ENCODE data around the gene ACTR3C. TPM values are rescaled to one million over a fixed set of nuclear protein-coding genes. Genes with fewer than 3 reads are reported as not detected.
"Not testable (repeated sequence)": the region's sequence is repeated elsewhere in the genome, so short reads cannot be mapped to it uniquely, and the experiment has no call there.

ACTR3C gene
- polyA plus RNA-seq, 10 donors, result 0.59 to 3.2 (median 1.4) TPM

GRCh38 chr7:150202894-150203293 is 120.5 kb downstream of the ACTR3C start:
- not testable (repeated sequence) for DNase-seq

Other genes starting within 250 kb of the ACTR3C start
- gene LRRC61, start 190 bp downstream of the ACTR3C start, polyA plus RNA-seq (ENCODE audit: insufficient read length in 10 of 10), result 1 to 10 TPM; 4.1 to 9.6 (median 6.2) TPM
- gene RARRES2, start 18.1 kb upstream of the ACTR3C start, polyA plus RNA-seq (ENCODE audit: insufficient read length in 10 of 10), result 10 to 100 TPM; 35.4 to 70.6 (median 47.5) TPM
- gene REPIN1, start 45.3 kb upstream of the ACTR3C start, polyA plus RNA-seq (ENCODE audit: insufficient read length in 10 of 10), result 10 to 100 TPM; 58.1 to 75.0 (median 65.7) TPM
- 1 to 10 TPM; 3.8 to 7.4 (median 5.3) TPM for gene ZNF775, start 55.8 kb upstream of the ACTR3C start, polyA plus RNA-seq (ENCODE audit: insufficient read length in 10 of 10)
- gene GIMAP8, start 127.1 kb upstream of the ACTR3C start, polyA plus RNA-seq (ENCODE audit: insufficient read length in 10 of 10), result 1 to 10 TPM; 5.5 to 9.8 (median 7.1) TPM
- 10 to 100 TPM in 5 of 10 donors, 1 to 10 TPM in 5; 7.9 to 20.3 (median 10.6) TPM for gene GIMAP7, start 191.3 kb upstream of the ACTR3C start, polyA plus RNA-seq (ENCODE audit: insufficient read length in 10 of 10)
- 10 to 100 TPM; 17.1 to 32.7 (median 21.8) TPM for gene GIMAP4, start 243.8 kb upstream of the ACTR3C start, polyA plus RNA-seq (ENCODE audit: insufficient read length in 10 of 10)